NCI-H1048 (cell line): Measurements from ENCODE around the gene HEATR1.
"Not testable (repeated sequence)": the region's sequence is repeated elsewhere in the genome, so short reads cannot be mapped to it uniquely, and the experiment has no call there.

Source experiments
- DNase-seq: peaks from one replicate; lab custom pipeline; 2025; lab: John Stamatoyannopoulos, UW

The HEATR1 gene

DNA sequence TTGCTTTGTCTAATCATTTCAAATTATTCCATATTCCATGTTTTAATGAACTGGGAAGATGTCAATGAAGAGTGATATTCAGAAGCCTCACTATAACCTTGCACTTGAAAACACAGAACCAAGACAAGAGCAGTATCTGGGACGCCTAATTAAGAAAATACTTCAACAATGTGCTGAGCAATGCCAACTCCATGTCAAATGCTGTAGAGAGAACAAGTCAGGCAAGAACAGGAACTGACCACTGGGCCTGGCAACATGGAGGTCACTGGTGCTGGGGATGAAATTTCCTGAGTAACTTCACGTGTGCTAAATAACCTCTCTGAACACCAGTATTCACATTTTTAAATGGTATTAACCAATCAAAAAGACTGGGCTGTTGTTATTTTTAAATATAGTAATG lies 22.8 kb downstream of the HEATR1 start:
- DNase-seq: no peak

DNA sequence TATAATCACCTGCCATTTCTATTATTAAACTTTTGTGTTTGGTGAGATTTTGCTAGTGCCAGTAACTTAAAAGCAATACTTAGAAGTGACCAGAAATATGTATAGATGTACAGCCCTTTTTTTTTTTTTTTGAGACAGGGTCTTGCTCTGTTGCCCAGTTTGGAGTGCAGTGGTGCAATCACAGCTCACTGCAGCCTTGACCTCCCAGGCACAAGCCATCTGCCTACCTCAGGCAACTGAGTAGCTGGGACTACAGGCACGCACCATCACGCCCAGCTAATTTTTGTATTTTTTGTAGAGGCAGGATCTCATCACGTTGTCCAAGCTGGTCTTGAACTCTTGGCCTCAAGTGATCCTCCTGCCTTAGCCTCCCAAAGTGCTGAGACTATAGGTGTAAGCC lies 23.9 kb downstream of the HEATR1 start:
- not testable (repeated sequence) for DNase-seq

DNA sequence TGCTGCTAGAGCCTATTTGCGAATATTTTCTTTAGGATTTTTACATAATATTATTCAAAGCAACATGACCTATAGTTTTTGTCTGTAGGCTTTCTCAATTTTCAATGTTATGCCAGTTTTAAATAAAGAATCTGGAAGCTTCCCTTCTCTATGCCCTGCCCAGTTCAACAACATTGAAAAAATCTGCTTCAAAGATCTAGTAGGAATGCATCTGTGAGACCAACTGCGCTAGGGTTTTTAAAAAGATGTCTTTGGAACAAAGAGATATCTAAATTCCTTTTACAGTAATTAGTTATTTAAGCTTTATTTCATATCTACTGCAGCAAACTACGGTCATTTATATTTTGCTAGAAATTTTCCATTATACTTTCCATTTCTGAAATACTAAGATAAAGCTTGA lies 25.7 kb downstream of the HEATR1 start:
- DNase-seq: no peak

DNA sequence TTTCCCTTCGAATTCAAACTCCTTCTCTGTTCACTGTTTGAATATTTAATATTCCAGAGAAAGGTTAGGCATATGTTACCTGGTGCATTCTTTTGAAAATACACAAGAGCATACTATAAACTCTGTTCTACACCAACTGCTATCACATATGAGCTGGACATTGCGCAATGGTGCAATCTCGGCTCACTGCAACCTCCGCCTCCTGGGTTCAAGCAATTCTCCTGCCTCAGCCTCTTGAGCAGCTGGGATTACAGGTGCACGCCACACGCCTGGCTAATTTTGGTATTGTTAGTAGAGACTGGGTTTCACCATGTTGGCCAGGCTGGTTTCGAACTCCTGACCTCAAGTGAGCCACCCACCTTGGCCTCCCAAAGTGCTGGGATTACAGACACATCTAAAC lies 27.3 kb downstream of the HEATR1 start:
- not testable (repeated sequence) for DNase-seq

DNA sequence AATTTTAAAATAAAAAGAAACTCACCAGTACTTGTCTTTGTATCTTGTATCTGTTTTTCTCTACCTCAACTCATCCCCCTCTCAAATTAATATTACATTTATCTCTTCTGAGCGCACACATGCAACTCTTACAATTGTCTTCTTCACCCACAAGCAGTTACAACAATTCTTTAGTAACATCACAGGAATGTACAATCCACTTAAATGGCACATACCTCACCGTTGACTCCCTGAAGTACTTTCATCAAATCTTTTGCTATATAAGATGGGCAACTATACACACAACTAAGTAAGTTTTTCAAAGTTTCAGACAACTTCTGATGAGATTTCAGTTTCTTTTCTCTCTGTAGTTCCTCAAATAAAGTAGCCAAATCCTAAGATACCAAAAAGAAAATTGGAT lies 28.3 kb downstream of the HEATR1 start:
- no peak for DNase-seq

DNA sequence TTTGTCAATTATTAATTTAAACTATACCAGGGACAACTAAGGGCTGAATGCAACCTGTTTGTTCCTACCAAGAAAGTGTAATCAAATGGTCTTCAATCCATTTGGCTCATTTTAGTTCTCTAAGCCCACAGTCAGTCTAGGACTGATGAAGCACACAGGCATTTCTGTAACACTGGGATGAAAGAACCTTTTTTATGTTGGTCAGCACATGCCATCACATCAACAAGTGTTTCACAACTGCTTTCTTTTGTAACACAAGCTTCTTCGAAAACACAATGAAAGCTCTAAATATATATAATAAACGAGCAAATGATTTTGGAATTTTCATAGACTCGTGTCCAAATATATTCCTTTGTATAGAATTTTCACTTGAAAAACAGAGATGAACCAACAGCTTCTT lies 28.8 kb downstream of the HEATR1 start:
- DNase-seq: no peak

DNA sequence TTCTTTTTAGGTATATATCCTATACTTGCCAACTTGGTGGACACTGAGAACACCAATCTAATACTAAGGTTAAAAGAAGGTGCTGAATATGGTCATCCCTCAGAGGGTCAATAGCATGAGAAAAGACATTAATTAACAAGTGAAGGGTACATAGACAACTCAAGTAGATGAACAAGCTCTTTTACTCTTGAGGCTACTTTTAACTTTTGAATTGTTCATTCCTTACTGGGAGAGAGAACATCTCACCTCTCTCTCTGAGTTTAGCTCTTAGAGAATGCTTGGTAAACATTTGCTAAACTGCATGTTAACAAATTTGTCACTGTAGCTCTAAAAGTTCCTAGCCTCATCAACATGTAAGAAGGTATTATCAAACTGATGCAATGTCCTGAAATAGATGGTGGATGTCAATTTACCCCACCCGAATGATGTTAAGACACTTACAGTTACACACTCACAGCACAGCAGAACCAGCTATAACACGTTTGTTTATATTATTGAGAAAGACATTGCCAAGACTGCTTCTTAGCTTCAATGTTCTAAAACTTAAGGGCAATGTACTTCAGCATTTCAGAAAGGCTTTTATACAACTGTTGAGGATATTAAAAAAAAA lies 35.9 kb downstream of the HEATR1 start:
- DNase-seq: no peak

DNA sequence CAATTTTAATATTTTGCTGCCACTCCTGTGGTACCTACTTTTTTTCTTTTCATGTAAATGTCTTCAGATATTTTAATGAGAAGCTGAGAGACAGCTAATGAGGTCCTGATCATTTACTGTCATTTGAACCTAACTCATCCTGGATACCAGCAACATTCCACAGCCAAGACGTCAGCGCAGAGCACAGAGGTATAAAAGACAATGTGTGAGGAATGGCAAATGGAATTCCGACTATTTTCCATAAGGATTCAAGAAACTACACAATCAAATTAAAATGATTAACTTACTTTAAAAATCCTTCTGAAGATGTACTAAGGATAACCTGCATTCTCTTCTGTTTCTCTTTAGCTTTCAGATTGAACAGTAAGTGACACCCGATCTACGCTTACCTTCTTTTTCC lies 38.8 kb downstream of the HEATR1 start:
- no peak for DNase-seq

DNA sequence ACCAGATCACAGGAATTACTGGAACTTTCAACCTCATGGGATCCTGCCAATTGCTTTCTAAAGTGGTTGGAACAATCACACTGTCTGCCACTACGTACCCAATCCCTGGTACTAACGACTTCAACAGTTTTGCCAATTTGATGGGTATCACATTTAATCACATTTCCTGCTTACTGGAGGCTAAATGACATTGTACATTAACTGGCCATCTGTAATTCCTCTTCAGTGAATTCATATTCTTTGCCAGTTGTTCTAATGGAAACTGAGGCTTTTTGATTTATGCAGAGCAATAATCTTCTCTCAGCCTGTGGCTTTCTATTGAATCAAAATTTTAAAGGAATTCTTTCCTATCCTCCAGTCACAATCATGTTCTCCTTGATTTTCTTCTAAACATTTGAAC lies 42.3 kb downstream of the HEATR1 start:
- no peak for DNase-seq

DNA sequence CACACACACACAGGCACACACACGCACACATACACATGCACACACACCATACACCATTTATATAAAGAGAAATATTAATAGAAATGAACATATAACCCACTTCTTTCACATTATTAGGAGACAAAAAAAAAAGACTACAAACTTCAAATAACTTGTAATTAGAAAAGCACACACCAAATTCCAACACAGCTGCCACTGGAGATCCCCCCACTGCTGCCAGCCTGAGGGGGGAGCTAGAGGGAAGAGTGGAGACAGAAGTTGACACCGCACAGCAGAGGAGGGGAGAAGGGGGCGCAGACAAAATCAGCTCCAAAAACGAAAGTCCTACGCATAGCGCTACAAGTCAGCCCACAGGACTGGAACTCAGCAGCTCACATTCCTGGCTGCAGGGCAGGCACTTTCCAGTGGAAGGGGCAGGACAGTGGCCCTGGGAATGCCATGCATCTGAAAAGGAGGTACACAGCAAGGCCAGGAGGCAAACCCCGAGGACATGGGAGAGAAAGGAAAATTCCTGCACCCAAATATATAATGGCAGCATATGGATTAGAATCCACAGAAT lies 44.0 kb downstream of the HEATR1 start:
- no peak for DNase-seq

DNA sequence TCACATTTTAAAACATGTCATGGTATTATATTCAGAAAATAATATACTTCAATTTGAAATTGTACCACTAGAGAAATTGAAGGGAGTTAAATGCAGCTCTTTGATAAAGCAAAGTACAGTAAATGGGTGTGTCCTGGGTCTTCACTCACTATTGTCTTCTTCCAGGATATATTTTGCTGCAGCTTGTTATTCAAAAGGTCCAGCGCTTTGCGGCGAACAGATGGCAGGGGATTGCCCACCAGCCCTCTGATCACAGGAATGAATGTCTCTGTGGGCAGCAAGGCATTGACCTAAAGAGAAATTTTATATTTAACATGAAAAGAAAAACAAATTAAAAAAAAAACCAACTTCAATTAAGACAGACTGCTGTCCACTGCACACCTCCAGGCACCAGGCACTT lies 45.5 kb downstream of the HEATR1 start:
- DNase-seq: no peak

DNA sequence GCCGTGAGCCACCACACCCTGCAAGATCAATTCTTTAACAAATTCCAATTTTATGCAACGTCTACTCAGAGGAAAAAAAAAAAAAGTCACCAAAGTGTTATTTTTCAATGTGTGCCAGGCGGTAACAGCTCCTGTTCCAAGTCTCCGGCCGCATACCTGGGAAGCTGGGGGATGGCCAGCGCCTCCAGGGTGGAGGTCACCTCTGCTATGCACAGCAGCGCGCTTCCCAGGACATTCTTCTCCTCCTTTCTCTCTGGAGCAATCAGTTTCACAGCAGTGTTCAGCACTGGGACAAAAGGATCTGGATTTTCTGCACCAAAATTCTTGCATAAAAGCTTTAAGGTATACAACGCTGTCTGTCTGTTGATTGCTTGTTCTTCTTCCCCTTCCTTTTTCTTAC lies 46.2 kb downstream of the HEATR1 start:
- no peak for DNase-seq

DNA sequence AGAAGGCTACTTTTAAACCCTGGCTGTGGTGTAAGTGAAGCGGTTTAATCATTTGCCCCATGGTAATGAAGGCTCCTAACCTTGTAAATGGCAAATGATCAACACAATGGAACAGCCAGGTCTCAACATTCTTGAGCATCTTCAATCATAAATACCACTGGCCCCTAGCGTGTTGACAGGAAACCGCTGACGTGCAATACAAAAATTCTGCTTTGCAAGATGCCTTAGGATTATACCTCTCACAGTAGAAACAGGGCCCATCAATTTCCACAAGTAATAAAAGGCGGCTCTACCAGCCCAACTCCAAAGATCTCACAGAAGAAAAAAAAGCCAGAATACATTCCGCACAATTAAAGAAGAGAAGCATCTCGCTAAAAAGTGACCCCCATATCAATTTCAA lies 47.7 kb downstream of the HEATR1 start:
- no peak for DNase-seq

DNA sequence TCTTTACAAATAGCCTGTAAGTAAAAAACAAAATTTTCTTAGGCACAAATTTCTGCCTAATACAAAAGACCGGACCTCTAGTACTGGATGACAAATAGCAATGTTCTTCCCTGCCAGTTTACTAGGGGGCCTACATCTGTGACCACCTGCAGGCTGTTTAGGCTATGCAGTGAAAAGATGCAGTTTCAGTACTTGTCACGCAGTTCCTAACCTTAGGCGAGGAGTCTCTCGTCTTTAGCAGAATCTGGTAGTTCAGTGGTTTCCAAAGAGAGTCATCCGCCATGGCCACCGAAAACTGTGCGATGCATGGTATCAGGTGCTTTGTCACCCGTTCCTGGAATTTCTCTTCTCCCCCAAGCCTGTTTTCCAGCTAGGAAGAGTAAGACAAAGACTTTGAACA lies 50.9 kb downstream of the HEATR1 start:
- DNase-seq: no peak

DNA sequence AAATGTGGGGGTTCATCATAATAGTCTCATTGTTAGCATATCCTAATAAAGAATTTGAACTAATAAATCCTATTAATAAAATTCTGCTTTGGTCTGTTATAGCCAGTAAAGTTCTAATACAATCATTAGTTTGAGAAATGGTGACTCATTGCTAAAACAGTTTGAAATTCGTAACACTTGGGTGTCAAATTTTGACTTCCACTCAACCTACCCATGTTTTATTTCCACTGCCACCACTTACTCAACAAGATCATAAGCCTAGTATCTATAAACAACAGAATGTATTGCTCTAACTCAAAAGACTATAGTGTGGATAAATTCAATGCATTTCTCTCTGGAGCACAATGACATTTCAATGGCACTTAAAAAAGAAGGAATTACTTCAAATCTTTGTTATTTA lies 51.4 kb downstream of the HEATR1 start:
- no peak for DNase-seq

DNA sequence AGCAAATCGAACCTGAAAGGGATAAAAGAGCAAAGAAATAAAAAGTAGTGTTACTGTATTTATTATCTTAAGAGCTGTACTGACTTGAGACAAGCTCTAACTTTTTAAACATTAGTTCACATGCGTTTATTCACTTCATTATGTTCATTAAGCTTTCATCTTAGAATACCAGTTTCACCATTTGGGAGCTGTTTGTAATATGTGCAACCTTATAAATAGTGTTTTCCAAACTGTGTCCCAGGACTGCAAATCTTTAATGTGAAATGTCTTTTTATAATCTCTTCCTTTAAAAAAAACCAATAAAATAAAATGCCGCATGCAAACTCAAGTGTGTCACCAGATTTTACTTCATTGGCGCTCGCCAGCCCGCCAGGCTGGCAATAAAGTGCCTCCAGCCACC lies 52.2 kb downstream of the HEATR1 start:
- no peak for DNase-seq

DNA sequence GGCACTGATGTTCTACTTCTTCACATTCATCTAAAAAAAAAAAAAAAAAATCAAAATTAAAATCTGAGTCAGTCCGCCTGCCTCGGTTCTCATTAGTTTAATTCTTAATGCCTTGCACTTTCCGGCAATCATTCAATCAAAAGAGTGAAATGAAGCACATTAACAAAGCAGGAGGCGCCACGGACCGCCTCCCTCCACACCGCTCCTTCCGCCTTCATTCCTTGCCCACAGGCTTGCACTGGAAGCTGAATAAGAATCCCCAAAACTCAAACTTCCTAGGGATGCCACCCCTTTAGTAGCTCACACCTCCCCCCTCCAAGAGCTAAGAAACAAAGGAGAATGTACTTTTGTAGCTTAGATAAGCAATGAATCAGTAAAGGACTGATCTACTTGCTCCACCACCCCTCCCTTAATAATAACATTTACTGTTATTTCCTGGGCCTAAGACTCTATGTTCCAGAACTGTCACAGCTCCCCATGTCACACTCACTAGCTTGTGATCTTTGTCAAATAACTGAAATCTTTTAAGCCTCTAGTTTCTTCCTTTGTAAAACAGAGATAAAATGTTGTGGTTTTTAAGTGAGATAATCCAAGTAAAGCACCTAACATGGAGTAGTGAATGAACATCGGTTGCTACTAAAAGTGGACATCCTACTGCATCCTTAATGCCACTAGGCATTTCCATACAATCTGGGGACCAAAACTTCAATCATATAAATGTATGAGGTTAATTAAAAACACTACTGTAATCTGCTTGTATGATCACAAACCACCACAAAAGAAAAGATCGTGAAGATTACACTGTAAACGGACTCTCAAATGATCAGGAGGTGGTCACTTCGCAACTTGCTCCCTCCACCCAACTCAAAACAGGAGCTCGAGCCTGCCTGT lies 53.1 kb downstream of the HEATR1 start:
- DNase-seq: no peak

DNA sequence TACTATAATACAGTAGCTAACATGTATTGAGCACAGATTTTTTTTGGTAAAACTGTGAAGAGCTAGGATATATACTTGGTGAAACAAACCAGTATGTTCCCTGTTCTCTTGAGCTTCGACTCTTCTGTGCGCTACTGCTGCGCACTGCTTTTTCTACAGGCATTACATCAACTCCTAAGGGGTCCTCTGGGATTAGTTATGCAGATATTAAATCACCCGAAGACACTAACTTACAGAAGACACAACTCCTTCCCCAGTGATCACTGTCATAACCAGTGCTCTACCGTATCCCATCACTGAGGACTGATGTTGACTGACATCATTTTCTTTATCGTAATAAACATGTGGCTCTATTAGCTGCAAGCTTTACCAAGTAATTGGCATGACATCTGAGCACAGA lies 55.9 kb downstream of the HEATR1 start:
- DNase-seq: no peak

DNA sequence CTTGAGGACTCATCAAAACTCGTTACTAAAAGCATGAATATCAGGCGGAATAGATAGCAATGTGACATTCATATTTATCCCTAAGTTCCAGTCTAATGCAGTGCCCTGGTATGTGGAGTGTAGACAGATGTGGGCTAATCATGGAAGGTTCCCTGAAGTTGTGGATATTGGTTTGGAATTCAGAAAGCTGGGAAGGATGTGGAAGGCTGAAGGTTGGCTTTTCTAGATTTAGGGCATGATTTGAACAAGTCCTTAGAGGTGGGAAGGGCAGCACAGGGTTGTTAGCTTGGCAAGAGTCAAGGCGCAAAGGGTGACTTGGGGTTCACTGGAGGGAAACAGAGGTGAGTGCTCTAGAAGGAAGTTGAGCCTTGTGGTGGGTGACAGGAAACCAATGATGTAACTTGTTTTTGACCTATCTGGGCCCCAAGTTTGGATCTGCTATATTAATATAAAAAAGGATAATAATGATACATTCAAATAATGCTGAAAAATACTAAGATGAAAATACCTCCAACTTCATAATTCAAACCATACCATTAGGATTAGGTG lies 58.6 kb downstream of the HEATR1 start:
- no peak for DNase-seq

DNA sequence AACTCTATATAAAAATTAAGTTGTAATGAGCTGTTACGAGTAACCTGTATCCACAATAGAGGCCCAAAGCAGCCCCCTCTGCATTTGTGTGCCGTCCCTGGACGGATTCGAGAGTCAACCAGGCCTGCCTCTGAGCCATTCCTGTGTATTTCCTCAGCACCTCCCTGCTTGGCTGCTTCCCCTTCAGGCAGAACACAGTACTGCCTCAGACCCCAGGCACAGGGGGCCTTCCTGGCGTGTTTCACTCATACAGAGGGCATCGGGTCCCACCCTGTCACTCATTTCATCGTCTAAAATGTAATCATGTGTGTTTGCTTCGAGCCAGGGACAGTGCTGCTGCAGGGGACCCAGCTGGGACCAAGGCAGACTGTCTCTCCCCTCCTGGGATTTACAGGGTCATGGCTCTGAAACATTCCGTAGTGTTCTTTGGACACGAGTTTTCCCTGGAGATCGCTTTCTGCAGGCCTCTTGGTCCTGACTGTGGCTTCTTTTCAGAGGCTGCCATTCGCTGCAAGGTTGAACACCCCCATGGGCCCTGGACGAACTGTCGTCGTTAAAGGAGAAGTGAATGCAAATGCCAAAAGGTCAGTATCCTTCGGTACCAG lies 61.1 kb downstream of the HEATR1 start:
- DNase-seq: no peak

DNA sequence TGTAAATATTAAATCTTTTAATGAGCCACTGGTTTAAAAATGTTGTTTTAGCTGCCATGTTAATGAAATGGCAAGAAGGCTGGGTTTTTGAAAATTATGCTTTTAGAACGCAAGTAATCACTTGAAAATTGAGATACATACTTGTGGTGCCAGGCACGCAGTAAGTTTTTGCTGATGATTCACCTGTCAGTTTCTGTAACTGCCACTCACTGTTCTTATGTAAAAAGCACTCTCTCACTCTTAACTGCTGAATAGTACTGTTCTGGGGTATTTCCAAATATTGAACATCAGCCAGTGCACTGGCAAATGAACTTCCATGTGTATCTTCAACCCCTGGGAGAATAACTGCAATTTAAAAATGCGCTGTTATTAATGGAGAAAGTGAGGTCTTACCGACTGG lies 62.6 kb downstream of the HEATR1 start:
- DNase-seq: no peak

DNA sequence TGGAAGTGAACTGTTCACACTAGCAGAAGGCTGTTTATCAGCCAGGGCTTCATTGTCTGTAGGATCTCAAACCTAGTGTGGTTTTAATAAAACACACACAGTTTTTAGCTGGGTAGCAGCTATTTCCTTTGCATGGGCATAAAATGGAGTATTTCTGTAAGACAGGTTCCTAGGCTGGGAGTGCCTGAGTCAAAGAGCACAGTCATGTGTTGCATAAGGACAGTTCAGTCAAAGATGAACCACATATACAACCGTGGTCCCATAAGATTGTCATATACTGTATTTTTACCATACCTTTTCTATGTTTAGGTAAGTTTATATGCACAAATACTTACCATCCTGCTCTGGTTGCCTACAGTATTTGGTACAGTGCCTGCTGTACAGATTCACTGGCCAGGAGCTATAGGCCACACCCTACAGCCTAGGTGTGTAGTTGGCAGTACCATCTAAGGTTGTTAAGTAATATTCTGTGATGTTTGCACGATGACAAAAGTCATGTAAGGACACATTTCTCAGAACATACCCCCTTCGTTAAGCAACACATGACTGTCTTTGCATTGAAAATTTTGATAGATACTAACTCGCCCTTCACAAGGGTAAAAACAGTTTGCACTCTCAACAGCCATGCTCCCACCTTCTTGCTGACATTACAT lies 63.4 kb downstream of the HEATR1 start:
- DNase-seq: no peak
